ENCODE measurements around the gene NPC1.
A peak's percentile ranks its signal among the peaks of the same experiment; 100 is the strongest.

Gene NPC1

DNA sequence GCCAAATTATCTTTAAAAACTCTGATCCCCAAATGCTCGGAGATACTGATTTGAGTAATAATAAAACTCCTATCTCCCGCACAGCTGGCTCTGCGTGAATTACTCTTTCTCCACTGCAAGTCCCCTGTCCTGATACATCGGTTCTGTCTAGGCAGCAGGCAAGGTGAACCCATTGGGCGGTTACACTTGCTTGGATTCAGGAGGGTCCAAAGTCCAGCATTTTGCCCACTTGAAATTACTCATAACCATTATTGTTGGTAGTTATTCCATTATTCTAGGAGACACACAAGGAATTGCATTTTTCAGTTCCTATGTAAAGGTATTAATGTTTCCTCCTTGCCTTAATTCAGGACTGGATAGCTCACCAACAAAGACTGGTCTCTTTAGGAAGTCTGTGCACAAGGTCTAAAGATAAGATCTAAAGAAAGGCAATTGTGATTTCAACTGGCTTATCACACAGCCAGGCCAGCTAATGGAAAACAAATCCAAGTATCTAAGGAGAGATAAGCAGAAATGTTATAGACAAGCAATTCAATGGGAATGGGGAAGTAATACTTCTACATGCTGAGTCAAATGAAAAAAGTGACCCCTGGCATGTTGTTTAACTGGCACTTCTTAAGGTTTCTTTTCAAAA, 23.2 kb upstream of the NPC1 start:
- Histone ChIP-seq H3K27ac (ENCODE audit: low read depth, low read length) (no peak overlapping the region), H3K9ac (ENCODE audit: low read depth, low read length) (no peak overlapping the region)

DNA sequence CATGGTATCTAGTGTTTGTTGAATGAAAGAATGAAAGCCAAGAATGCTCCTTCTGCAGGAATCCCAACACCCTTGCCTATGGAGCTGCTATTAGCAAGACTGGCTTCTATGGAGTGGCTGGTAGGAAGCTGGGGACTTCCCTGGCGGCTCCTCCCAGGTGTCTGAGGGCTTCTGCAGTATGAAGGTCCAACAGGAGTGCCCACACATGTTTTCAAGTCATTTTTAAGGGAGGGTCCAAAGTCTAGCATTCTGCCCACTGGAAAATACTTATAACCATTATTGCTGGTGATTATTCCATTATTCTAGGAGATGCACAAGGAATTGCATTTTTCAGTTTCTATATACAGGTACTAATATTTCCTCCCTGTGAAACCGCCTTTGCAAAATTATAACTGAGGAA, 21.9 kb upstream of the NPC1 start:
- no peak overlapping the region for H3K27ac ChIP-seq (ENCODE audit: low read depth, low read length)
- H3K4me1 ChIP-seq (ENCODE audit: control insufficient read depth, insufficient read depth, low read length), result no peaks in the 10 kb centered on the region
- no peak overlapping the region for H3K4me3 ChIP-seq (ENCODE audit: low read depth, low read length)
- no peaks in the 10 kb centered on the region for H3K9me3 ChIP-seq (ENCODE audit: control insufficient read depth, insufficient read depth, low read length)
- H3K9ac ChIP-seq (ENCODE audit: low read depth, low read length), result no peak overlapping the region
- no peaks in the 10 kb centered on the region for H3K36me3 ChIP-seq (ENCODE audit: control insufficient read depth, insufficient read depth, low read length)
- H3K27me3 ChIP-seq (ENCODE audit: control insufficient read depth, insufficient read depth, low read length), result no peaks in the 10 kb centered on the region

More for the DNA sequence above, 23.2 kb upstream of the NPC1 start:
- no peaks in the 10 kb centered on the region for H3K9me3 ChIP-seq (ENCODE audit: control insufficient read depth, insufficient read depth, low read length)
- H3K4me3 ChIP-seq (ENCODE audit: low read depth, low read length), result no peak overlapping the region
- H3K27me3 ChIP-seq (ENCODE audit: control insufficient read depth, insufficient read depth, low read length), result no peaks in the 10 kb centered on the region
- H3K36me3 ChIP-seq (ENCODE audit: control insufficient read depth, insufficient read depth, low read length), result no peaks in the 10 kb centered on the region
- no peaks in the 10 kb centered on the region for H3K4me1 ChIP-seq (ENCODE audit: control insufficient read depth, insufficient read depth, low read length)

DNA sequence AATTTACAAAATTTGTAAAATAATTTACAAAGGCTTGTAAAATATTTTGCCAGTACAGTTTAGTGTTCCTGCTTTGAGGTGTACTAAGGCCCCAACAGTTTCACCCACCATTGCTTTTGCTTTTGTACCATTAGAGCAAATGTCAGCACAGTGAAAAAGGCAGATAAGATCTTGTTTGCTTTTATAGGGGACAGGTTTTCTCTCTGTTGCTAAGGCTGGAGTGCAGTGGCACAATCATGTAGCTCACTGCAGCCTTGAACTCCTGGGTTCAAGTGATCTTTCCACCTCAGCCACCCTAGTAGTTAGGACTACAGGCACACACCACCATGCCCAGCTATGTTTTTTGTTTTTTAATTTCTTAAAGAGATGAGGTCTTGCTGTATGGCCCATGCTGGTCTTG, 19.6 kb upstream of the NPC1 start:
- H3K36me3 ChIP-seq (ENCODE audit: control insufficient read depth, insufficient read depth, low read length), result no peaks in the 10 kb centered on the region
- no peaks in the 10 kb centered on the region for H3K9me3 ChIP-seq (ENCODE audit: control insufficient read depth, insufficient read depth, low read length)
- H3K27me3 ChIP-seq (ENCODE audit: control insufficient read depth, insufficient read depth, low read length), result no peaks in the 10 kb centered on the region
- no peak overlapping the region for H3K4me3 ChIP-seq (ENCODE audit: low read depth, low read length)
- no peak overlapping the region for H3K27ac ChIP-seq (ENCODE audit: low read depth, low read length)
- H3K9ac ChIP-seq (ENCODE audit: low read depth, low read length), result no peak overlapping the region
- no peaks in the 10 kb centered on the region for H3K4me1 ChIP-seq (ENCODE audit: control insufficient read depth, insufficient read depth, low read length)

DNA sequence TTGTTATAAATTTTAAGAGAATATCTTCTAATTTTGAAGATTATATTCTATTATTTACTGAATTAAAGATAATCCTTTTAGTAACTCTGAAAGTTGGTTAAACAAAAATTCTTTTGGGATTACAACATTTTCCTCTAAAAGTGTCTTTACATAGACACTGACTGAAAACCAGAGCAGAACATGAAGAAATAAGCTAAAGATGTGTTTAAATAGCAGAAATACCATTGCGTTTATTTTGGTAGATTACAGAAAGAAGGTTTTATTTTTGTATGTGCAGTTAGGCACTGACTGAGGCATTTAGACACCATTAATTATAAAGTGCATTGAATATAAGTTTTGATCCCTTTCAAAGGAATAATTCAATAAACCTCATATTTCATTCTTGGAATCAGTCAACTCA, 13.5 kb upstream of the NPC1 start:
- Histone ChIP-seq H3K4me1 (ENCODE audit: control insufficient read depth, insufficient read depth, low read length) (no peaks in the 10 kb centered on the region), H3K36me3 (ENCODE audit: control insufficient read depth, insufficient read depth, low read length) (no peaks in the 10 kb centered on the region), H3K9me3 (ENCODE audit: control insufficient read depth, insufficient read depth, low read length) (no peaks in the 10 kb centered on the region), H3K9ac (ENCODE audit: low read depth, low read length) (no peak overlapping the region), H3K27ac (ENCODE audit: low read depth, low read length) (no peak overlapping the region), H3K27me3 (ENCODE audit: control insufficient read depth, insufficient read depth, low read length) (no peaks in the 10 kb centered on the region), H3K4me3 (ENCODE audit: low read depth, low read length) (no peak overlapping the region)

DNA sequence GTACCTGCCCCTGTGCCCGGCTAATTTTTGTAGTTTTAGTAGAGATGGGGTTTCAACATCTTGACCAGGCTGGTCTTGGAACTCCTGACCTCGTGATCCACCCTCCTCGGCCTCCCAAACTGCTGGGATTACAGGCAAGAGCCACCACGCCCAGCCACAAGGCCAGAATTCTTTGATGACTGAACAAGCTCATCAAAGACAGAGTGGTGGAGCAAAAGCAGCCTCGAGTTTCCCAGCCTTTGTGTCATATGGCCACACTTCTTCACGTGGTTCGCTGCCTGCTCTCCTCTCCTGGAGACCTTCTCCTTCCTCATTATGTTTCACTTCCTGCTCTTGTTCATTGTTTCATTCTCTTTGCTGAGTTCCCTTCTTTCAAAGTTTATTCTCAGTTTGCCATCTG, 9.9 kb upstream of the NPC1 start:
- H3K36me3 ChIP-seq (ENCODE audit: control insufficient read depth, insufficient read depth, low read length), result no peaks in the 10 kb centered on the region
- no peaks in the 10 kb centered on the region for H3K4me1 ChIP-seq (ENCODE audit: control insufficient read depth, insufficient read depth, low read length)
- H3K9ac ChIP-seq (ENCODE audit: low read depth, low read length), result no peak overlapping the region
- H3K4me3 ChIP-seq (ENCODE audit: low read depth, low read length), result no peak overlapping the region
- no peaks in the 10 kb centered on the region for H3K9me3 ChIP-seq (ENCODE audit: control insufficient read depth, insufficient read depth, low read length)
- no peak overlapping the region for H3K27ac ChIP-seq (ENCODE audit: low read depth, low read length)
- H3K27me3 ChIP-seq (ENCODE audit: control insufficient read depth, insufficient read depth, low read length), result no peaks in the 10 kb centered on the region

DNA sequence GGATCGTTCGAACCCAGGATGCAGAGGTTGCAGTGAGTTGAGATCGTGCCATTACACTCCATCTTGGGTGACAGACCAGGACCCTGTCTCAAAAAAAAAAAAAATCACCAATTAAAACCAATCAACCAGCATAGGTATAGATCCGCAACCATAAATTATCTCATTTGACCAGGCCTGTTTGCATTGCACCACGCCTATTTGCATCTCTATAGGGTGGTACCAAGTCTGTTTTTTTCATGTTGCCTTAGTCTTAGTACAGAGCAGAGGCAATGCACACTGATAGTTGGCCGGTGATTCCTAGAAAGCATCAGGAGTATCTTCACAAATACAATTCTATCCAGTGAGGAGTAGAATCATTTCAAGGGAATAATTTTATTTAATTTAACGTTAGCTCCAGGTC, 9.3 kb upstream of the NPC1 start:
- no peaks in the 10 kb centered on the region for H3K36me3 ChIP-seq (ENCODE audit: control insufficient read depth, insufficient read depth, low read length)

DNA sequence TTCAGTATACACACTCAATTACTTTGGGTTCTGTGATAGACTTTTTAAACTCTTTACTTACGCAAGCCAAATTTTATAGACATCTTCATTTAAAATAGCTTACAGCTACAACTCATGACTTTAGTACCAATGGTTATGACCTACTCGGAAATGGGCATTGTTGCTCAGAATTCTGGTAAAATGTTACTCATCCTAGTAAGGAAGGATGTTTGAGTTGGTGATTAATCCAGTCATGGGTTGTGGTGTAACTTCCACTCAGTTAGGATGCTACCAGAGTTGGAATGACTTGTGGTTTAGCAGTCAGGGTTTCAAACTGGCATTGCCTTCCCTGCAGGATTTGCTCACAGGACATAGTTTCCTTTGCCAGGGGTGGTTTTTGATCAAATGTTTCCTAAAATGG, 7.4 kb upstream of the NPC1 start:
- no peaks in the 10 kb centered on the region for H3K9me3 ChIP-seq (ENCODE audit: control insufficient read depth, insufficient read depth, low read length)
- H3K27me3 ChIP-seq (ENCODE audit: control insufficient read depth, insufficient read depth, low read length), result no peaks in the 10 kb centered on the region
- H3K4me3 ChIP-seq (ENCODE audit: low read depth, low read length), result no peak overlapping the region
- H3K36me3 ChIP-seq (ENCODE audit: control insufficient read depth, insufficient read depth, low read length), result no peaks in the 10 kb centered on the region
- H3K9ac ChIP-seq (ENCODE audit: low read depth, low read length), result no peak overlapping the region
- H3K4me1 ChIP-seq (ENCODE audit: control insufficient read depth, insufficient read depth, low read length), result no peaks in the 10 kb centered on the region
- no peak overlapping the region for H3K27ac ChIP-seq (ENCODE audit: low read depth, low read length)

More for the DNA sequence above, 9.3 kb upstream of the NPC1 start:
- no peak overlapping the region for H3K9ac ChIP-seq (ENCODE audit: low read depth, low read length)
- no peaks in the 10 kb centered on the region for H3K27me3 ChIP-seq (ENCODE audit: control insufficient read depth, insufficient read depth, low read length)
- no peak overlapping the region for H3K4me3 ChIP-seq (ENCODE audit: low read depth, low read length)
- H3K4me1 ChIP-seq (ENCODE audit: control insufficient read depth, insufficient read depth, low read length), result no peaks in the 10 kb centered on the region
- no peak overlapping the region for H3K27ac ChIP-seq (ENCODE audit: low read depth, low read length)
- H3K9me3 ChIP-seq (ENCODE audit: control insufficient read depth, insufficient read depth, low read length), result no peaks in the 10 kb centered on the region

DNA sequence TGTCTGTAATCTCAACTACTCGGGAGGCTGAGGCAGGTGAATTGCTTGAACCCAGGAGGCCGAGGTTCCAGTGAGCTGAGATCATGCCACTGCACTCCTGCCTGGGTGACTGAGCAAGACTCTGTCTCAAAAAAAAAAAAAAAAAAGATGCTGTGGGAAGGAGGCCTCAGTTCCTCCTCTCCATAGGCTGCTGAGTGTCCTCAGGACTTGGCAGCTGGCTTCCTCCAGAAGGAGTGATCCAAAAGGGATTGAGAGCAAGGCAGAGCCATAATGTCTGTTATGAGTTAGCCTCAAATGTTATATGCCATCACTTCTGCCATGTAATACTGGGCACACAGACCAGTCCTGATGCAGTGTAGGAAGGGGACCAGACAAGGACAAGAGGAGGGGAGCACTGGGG, 6.6 kb upstream of the NPC1 start:
- H3K27ac ChIP-seq (ENCODE audit: low read depth, low read length), result no peak overlapping the region
- H3K4me1 ChIP-seq (ENCODE audit: control insufficient read depth, insufficient read depth, low read length), result no peaks in the 10 kb centered on the region
- H3K9me3 ChIP-seq (ENCODE audit: control insufficient read depth, insufficient read depth, low read length), result no peaks in the 10 kb centered on the region
- H3K27me3 ChIP-seq (ENCODE audit: control insufficient read depth, insufficient read depth, low read length), result no peaks in the 10 kb centered on the region
- no peaks in the 10 kb centered on the region for H3K36me3 ChIP-seq (ENCODE audit: control insufficient read depth, insufficient read depth, low read length)
- no peak overlapping the region for H3K4me3 ChIP-seq (ENCODE audit: low read depth, low read length)
- no peak overlapping the region for H3K9ac ChIP-seq (ENCODE audit: low read depth, low read length)

DNA sequence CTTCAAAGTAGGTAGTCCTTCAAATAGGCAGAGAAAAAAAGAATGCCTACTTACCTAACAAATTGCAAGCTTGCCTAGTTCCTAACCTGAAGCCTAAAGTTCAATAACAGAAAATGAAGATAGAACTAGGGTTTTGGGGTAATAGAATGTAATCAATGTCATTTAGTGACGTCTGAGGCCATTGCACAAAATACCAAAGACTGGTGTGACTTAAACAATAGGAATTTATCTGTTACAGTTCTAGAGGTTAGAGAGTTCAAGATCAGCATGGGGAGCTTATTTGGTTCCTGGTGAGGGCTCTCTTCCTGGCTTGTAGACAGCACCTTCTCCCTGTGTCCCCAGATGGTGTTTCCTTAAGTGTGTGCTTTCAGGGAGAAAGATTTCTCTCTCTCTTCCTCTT, 4.7 kb upstream of the NPC1 start:
- H3K9me3 ChIP-seq (ENCODE audit: control insufficient read depth, insufficient read depth, low read length), result no peaks in the 10 kb centered on the region
- H3K9ac ChIP-seq (ENCODE audit: low read depth, low read length), result no peak overlapping the region
- H3K4me3 ChIP-seq (ENCODE audit: low read depth, low read length), result no peak overlapping the region
- no peaks in the 10 kb centered on the region for H3K4me1 ChIP-seq (ENCODE audit: control insufficient read depth, insufficient read depth, low read length)
- H3K27me3 ChIP-seq (ENCODE audit: control insufficient read depth, insufficient read depth, low read length), result no peaks in the 10 kb centered on the region
- no peaks in the 10 kb centered on the region for H3K36me3 ChIP-seq (ENCODE audit: control insufficient read depth, insufficient read depth, low read length)
- no peak overlapping the region for H3K27ac ChIP-seq (ENCODE audit: low read depth, low read length)

DNA sequence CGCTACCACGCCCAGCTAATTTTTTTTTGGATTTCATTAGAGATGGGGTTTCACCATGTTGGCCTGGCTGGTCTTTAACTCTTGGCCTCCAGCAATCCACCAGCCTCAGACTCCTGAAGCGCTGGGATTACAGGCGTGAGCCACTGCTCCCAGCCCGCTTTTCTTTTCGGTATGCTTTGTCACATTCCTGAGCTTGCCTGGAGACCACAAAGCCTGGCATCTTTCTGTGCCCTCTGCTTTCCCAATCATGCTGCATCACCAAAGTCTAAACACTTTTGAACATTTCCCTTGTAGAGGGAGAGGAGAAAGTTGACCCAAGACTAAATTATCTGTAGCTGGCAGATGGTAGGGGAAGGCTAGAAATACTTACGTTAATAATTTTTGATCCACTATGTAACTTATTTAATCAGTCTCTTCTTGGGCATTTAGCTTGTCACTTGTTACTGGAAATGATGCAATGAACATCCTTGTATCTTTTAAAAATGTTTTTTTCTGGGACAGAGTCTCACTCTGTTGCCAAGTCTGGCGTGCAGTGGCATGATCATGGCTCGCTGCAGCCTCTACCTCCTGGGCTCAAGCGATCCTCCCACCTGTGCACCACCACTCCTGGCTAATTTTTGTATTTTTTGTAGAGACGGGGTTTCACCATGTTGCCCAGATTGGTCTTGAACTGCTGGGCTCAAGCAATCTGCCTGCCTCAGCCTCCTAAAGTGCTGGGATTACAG, 2.7 kb upstream of the NPC1 start:
- Histone ChIP-seq H3K36me3 (ENCODE audit: control insufficient read depth, insufficient read depth, low read length) (no peaks in the 10 kb centered on the region), H3K27ac (ENCODE audit: low read depth, low read length) (no peak overlapping the region), H3K9ac (ENCODE audit: low read depth, low read length) (no peak overlapping the region), H3K4me3 (ENCODE audit: low read depth, low read length) (no peak overlapping the region), H3K9me3 (ENCODE audit: control insufficient read depth, insufficient read depth, low read length) (no peaks in the 10 kb centered on the region), H3K4me1 (ENCODE audit: control insufficient read depth, insufficient read depth, low read length) (0 out of 2 replicates have a peak, but pooled peaks cover 7% of the 10 kb centered on the region), H3K27me3 (ENCODE audit: control insufficient read depth, insufficient read depth, low read length) (no peaks in the 10 kb centered on the region)

DNA sequence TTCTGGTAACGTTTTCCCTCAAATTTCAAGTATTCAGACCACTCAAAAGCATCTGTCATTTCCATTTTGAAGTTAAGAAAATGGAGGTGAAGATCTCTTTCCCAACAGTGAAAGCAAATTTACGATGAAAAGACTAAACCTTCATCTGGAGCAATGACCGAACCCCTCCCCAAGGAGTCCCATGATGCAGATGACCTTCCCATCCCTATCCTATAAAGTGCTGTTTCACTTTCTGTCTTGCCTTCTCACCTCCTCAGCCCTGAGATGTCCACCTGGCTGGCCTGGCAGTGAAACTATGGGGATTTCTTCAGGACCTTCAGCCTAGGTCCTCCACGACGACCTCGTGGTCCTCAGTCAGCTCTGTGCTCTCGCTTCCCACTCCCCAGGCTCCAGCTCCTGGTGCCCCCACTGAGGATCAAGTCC, 925 bp upstream of the NPC1 start:
- Histone ChIP-seq H3K27ac (ENCODE audit: low read depth, low read length) (no peak overlapping the region), H3K4me3 (ENCODE audit: low read depth, low read length) (peak overlapping the region; percentile 97), H3K27me3 (ENCODE audit: control insufficient read depth, insufficient read depth, low read length) (no peaks in the 10 kb centered on the region)

More for the DNA sequence above, 925 bp upstream of the NPC1 start:
- H3K9ac ChIP-seq (ENCODE audit: low read depth, low read length), result no peak overlapping the region
- no peaks in the 10 kb centered on the region for H3K36me3 ChIP-seq (ENCODE audit: control insufficient read depth, insufficient read depth, low read length)
- no peaks in the 10 kb centered on the region for H3K9me3 ChIP-seq (ENCODE audit: control insufficient read depth, insufficient read depth, low read length)
- peaks cover 13% of the 10 kb centered on the region; the same call in 1 of the 2 replicates for H3K4me1 ChIP-seq (ENCODE audit: control insufficient read depth, insufficient read depth, low read length)

All from HUES48 (cell line).